ENCODE data around the gene KDM4C.

KDM4C gene

DNA sequence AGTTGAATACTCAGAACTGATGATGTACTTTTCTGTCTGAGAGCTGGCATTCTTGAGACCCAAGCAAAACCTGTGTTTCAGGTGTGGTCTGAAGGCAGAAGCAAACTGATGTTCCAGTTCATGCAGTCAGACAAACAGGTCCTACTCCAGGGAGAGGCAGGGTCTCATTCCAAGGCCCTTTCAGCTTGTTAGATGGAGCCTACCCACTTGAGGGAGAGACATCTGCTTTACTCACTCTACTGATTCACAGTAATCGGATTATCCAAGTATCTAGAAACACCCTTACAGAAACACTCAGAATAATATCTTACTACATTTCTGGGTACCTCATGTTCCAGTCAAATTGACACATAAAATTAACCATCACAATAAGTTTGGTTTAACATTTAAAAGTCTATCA lies 207.8 kb downstream of the KDM4C start:
- H3K4me3 ChIP-seq (ENCODE audit: low read depth, low read length): no peak overlapping the region

DNA sequence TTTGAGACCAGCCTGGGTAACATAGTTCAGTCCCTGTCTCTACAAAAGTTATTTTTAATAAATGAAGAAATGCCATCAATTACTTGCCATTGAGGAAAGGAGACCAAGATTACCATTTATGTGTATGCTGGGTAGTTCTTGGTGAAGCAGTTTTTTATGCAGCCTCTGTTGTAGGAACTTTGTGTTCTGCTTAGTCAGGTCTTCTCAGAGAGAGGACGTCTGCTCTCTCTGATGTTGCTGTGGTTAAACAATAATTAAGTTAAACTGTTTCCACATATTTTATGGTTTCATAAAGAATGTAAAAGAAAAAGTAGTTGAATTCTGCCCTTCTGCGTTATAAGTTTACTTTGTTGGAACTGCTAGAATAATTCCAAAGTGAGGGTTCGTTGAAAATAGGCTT lies 210.5 kb downstream of the KDM4C start:
- no peak overlapping the region for H3K4me3 ChIP-seq (ENCODE audit: low read depth, low read length)

DNA sequence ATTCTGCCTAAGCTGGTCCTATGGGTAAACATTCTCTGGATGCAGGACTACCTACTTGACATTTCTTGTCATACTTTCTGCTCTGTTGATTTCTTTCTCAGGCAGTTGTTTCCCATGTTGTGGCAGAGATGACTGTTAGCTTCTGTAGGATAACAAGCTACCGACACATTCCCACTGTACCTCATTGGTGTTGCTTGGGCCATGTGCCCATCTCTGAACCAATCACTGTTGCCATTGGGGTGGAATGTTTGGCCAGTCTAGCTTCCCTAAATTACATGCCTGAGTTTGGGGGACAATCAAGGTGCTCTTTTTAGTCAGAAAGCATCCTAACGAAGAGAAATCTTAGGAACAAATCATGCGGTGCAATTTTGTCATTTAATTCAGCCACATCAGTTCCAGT lies 212.0 kb downstream of the KDM4C start:
- no peak overlapping the region for H3K4me3 ChIP-seq (ENCODE audit: low read depth, low read length)

DNA sequence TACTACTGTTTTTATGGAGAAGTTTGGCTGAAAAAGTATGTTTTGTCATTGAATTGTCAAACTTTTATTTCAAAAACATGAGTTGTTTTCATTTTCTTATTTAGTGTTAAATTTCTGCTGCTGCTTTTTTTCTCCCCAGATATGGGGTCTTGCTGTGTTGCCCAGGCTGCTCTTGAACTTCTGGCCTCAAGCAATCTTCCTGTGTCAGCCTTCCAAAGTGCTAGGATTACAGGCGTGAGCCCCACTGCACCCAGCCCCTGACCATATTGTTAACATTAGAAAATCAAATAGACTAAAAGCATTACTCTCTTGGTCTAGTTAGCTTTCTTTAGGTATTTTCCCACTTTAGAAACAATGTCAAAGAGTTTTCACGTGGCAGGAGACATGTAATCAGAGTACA lies 215.3 kb downstream of the KDM4C start:
- H3K4me3 ChIP-seq (ENCODE audit: low read depth, low read length): no peak overlapping the region

DNA sequence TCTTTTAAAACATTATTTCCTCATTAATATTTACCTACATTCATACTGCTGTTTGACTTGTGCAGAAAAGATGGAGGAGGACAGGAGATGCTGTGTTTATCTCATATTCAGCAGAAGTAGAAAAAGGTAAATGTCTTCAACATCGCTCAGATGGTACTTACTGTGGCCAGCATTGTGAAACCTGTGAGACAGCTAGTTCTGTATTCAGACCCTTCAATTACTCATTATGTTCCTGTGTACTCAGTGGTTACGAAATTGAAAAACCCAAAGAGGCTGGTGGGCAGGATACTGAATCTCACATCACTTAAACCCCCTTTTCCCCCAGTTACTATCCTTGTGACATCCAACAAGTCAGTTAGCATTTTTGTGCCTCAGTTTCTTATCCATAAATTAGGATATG lies 216.0 kb downstream of the KDM4C start:
- H3K4me3 ChIP-seq (ENCODE audit: low read depth, low read length): no peak overlapping the region

DNA sequence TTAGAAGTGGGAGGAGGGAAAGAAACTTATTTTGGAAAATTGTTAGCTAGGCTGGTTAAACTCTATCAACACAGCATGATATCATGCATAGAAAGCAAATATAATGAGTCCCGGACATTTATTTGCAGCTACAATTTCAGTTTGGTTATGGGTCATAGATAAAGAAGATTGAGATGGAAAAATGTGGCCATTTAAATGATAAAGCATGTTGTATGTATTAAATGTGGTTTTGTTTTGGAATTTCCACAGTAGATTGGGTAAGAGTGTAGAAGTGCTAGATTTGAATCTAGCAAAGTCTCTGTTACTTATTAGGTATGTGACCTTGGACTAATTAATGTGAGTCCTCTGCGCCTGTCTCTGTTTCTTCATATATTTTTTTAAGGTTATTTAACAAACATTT lies 217.4 kb downstream of the KDM4C start:
- no peak overlapping the region for H3K4me3 ChIP-seq (ENCODE audit: low read depth, low read length)

DNA sequence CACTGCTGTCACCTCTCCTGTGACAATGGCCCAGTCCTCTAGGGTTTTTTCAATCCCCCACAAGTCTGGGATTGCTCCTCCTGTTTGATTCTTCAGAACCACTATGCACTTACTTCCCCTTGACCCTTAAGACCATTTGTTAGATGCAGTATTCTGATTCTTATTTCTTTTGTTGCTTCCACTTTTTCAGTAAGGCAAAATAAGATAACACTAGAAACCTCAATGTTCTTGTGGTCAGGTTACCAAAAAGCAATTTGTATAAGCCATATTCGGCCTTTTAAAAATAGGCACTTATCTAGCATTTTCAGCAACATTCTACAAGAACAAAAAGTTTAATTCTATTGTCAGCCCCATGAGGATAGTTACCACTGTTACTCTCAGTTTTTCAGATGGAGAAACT lies 220.0 kb downstream of the KDM4C start:
- no peak overlapping the region for H3K4me3 ChIP-seq (ENCODE audit: low read depth, low read length)

DNA sequence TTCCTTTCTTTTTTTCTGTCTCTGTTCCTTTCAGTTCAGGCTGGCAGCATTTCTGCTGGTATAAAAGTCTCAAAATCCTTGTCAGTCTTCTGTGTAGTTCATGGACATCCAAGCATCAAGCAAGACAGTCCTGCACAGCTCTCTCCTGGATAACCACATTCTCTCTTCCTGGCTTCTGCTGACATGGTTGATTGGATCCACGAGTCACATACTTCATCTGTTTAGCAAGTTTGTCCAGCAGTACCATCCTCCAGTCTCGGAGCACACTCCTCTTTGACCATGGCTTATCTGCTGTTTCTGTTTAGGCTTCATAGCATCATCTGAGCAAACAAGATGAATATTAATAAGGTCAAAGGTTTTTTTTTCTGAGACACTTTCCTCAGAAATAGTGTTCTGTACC lies 220.8 kb downstream of the KDM4C start:
- no peak overlapping the region for H3K4me3 ChIP-seq (ENCODE audit: low read depth, low read length)

DNA sequence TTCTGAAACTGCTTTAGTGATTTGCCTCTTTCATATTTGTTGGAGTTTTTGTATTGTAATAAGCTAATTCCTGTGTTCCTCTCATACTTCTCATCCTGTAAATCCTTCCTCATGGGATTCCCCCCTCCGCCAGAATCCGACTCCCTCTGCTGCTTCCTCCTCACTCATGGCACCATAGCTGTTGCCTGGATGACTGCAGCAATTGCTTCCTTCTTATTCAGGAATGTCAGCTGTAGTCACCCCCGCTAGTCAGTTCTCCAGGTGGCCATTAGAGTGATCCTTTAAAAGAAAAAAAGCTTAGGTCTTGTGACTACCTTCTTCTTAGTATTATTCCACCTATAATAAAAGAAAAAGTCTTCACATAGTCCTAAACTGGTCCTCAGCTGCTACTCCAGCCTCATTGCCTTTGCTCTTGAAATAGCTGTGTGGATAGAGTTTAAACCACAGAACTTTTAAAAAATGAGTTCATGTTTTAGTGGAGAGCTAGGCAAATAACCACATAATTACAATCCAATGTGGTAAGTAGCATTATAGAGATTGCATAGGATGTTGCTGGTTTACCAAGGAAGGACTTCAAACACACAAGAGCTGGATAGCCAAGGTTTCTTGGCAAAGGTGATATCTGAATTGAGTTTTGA lies 227.3 kb downstream of the KDM4C start:
- no peak overlapping the region for H3K4me3 ChIP-seq (ENCODE audit: low read depth, low read length)

DNA sequence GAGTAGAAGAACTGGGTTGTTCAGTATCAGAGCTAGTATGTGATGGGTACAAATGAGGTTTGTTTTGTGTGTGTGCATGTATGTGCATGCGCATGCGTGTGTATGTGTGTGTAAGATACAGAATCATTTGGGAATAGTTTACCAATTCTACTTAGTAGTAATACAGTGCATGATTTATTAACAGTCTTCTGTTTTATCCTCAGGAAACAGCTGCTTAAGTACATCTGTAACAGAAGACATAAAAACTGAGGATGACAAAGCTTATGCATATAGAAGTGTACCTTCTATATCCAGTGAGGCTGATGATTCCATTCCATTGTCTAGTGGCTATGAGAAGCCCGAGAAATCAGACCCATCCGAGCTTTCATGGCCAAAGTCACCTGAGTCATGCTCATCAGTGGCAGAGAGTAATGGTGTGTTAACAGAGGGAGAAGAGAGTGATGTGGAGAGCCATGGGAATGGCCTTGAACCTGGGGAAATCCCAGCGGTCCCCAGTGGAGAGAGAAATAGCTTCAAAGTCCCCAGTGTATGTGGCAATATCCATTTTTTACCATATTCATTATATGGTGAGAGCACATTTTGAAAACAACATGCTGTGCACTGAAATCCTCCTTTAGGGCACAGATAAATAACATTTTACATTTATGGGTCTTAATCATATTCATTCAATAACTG lies 228.5 kb downstream of the KDM4C start:
- H3K4me3 ChIP-seq (ENCODE audit: low read depth, low read length): no peak overlapping the region

DNA sequence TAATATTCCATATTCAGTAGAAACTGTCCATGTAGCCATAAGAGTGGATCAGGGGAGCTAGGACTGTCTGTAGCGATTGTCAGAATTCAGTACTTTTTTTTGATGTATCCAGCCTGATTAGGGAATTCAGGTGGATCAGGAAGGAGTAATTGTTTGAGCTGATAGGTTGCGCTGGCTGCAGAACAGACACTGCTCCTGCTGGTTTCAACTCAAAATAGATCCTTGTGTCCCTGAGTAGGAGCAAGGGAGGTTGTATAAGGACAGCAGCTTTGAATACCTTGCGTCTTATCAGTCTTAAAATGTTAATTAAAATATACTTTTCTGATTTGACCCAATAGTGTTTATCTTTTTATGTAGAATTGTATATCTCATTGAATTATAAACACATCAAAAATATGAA lies 229.6 kb downstream of the KDM4C start:
- H3K4me3 ChIP-seq (ENCODE audit: low read depth, low read length): no peak overlapping the region

DNA sequence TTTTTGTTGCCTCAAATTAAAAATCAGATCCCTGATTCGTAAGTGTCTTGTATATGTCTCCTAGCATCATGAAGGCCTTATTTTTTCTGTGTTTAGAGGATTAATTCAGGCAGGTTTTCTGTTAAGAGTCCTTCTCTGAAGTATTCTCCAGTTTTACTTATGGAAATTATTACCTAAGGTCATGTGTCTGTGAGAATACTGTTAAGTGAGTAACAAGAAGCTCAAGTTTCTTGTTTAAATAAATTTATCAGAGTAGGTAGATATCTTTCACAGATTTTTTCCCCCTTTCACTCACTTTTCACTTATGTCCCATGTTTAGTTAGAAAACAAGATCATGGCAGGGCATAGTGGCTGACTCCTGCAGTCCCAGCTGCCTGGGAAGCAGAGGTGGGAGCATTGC lies 233.6 kb downstream of the KDM4C start:
- H3K4me3 ChIP-seq (ENCODE audit: low read depth, low read length): no peak overlapping the region

DNA sequence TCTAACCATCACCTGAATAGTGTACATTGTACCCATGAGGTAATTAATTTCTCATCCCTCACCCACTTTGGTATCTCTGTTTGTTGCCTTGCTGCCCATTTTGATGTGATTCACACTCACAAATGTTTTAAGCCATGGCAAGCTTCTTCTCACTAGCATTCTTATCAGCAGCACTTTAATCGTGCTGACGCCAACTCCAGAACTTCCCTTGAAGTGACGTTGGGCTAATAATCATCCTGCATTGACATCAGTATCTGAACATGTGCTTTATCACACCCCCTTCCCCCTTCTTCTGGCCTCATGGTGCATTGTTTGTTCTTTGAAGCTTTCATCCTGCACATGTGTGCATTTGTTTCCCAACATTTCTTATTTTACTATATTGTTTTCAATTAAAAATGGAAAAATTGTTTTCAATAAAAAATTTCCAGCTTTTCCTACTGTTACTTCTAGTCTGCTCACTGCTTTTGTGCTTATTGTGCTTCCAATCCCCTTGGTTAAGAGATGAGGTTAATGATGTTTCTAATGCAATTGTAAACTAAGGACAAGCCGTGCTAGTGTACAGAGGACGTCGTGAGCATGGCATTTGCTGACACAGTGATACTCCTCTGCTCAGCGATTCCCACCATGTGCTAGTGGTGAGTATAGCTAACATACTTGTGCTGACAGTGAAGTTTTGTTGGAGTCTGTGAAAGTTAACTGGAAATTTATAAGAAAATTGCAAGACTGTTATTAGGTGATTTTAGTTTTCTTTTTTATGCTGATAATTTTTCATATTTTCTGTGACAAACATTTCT lies 238.5 kb downstream of the KDM4C start:
- H3K4me3 ChIP-seq (ENCODE audit: low read depth, low read length): no peak overlapping the region

DNA sequence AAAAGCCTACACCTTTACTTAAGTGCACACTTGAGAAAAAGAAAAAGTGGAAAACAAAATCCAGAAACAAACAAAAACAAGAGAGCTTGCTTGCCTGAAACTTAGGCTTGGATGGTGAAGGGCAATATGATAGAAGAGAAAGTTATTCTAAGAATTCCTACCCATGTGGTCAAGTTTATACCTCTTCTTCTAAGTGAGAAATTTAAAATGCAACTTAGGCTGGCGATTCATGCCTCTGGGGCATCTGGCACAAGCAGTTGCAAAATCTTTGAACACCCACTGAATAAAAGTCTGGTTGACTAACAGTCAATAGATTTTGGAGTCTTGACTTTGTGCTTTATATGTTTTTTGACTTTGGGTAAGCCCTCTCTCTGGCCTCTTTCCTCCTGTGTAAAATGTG lies 239.6 kb downstream of the KDM4C start:
- H3K4me3 ChIP-seq (ENCODE audit: low read depth, low read length): no peak overlapping the region

DNA sequence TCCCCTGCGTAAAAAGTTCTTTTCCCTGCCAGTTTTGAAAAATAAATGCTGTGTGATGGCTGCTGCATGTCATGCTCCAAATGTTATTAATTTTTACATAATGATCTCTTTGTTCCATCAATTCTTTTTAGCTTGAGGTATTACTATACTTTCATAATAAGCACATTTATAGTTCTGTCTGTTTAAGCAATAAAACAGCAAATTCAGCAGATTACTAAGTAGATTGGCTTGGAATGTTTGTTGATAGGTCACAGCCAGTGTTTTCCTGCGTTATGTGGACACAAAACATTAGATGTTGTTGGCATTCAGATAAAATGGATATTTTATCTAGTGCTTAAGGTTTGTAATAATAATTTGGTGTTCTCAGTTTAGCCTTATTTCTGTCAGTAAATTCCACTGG lies 242.0 kb downstream of the KDM4C start:
- no peak overlapping the region for H3K4me3 ChIP-seq (ENCODE audit: low read depth, low read length)

DNA sequence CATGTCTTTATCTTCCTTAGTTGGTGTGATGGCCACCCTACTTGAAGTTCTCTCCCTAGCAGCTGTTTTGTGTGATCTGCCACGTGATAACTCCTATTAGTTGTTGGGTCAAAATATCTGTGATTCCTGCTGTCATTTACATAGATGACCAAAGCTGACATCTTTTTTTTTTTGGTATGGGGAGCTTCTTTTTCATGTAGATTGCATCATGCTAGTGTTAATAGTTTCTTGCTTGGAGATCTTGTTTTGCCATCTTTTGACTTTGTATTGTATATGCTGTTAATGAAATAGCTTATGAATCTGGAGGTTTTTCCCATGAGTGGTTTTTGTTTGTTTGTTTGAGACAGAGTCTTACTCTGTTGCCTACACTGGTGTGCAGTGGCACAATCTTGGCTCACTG lies 243.8 kb downstream of the KDM4C start:
- no peak overlapping the region for H3K4me3 ChIP-seq (ENCODE audit: low read depth, low read length)

DNA sequence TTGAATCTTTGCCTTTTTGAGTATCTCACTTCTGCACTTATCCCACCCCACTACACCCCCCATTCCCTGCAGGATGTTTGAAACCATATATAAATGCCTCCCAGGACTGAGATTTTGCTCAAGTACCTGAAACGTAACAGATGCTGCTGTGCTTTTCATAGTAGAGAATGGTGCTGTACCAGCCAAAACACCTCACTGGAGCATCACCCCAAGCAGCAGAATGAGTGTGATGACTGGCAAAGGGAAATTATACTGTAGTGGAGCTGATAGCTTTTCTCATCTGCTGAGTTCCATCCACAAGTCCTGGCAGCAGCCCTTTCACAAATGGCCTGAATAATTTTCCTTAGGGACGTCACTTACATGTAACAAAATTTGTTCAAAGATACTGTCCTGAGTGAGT lies 246.1 kb downstream of the KDM4C start:
- H3K4me3 ChIP-seq (ENCODE audit: low read depth, low read length): no peak overlapping the region

DNA sequence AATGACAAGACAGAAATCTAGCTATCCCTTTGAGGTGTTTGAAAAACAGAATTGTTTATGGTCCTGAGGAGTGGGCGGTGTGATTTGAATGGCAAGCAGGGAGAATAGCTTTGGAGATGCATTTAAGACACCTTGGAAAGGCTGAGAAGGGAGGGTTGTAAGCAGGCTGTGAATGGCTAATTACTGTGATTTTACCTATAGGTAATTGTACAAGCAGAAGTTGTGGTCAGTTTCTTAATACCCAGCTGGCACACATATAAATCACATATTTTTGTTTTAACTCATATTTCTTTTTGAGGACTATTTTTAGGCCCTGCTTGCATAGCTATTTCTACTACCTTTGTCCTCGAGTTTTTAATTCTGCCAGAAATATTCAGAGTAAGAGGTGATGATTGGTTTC lies 248.6 kb downstream of the KDM4C start:
- no peak overlapping the region for H3K4me3 ChIP-seq (ENCODE audit: low read depth, low read length)

DNA sequence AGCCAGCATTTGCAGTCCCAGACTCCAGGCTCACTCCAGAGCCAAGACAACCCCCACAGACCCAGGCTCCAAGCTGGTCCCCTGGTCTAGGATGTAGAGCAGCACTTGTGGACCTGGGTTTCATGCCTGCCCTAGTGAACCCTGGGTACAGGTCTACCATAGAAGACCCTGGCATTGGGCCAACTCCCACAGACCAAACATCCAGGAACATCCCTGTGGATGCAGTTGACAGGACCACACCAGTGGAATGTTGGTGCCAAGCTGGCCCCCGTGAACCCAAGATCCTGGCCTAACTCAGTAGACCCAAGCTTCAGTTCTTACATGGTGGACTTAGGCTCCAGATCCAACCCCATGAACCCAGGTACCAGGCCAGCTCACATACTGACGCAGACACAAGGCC lies 250.6 kb downstream of the KDM4C start:
- no peak overlapping the region for H3K4me3 ChIP-seq (ENCODE audit: low read depth, low read length)

DNA sequence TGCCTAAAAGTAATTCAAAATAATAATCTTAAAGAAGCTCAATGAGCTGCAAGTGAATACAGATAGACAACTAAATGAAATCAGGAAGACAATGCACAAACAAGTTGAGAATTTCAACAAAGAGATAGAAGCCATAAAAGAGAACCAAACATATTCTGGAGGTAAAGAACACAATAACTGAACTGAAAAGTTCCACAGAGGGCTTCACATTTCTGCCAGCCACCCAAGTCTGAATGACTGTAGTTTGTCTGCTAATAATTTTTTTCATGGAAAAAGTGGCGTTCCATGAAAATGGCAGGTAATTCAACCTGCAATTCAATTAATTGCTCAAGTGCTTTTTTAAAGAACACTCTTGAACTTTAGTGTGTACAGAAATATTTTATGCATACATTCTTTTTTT lies 251.3 kb downstream of the KDM4C start:
- no peak overlapping the region for H3K4me3 ChIP-seq (ENCODE audit: low read depth, low read length)

DNA sequence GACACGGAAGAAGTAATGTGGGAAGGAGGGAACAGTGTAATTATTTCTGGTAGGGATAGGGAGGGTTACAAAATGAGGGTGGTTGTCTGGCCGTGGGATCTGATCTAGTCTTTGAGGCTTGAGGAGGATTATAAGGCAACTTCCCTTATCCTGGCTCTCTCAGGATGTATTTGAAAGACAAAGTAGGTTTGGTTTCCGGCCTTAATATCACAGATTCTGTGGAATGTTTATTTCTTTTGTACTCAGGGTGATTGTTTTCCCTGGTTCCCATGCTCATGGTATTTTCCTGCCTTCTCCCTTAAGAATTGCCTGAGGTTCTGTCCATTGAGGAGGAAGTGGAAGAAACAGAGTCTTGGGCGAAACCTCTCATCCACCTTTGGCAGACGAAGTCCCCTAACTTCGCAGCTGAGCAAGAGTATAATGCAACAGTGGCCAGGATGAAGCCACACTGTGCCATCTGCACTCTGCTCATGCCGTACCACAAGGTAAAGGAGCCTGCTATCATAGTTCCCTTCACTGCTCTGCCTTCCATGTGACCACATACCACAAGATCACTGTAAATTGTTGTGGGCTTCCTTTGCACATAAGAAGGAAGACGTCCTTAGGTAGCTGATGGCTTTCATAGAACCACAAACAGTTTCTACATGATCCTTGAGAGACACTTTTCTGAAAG lies 253.8 kb downstream of the KDM4C start:
- no peak overlapping the region for H3K4me3 ChIP-seq (ENCODE audit: low read depth, low read length)

DNA sequence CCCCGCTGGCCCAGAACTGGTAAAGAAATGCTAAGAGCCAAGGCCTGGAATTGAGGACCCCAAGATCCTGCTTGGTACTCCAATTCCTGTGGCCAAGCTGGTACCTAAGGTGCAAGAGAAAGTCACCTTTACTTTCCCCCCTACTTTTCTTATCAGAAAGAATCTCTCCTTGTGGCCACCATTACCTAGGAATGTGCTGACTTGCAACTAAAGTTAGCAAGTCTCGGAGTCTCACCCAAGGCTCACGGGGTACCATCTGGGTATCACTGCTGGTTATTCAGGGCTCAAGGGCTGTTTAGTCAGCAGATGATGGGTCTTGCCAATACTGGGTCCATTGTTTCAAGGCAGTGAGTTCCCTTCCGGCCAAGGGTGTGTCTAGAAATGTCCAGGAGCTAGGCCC lies 270.2 kb downstream of the KDM4C start:
- no peak overlapping the region for H3K4me3 ChIP-seq (ENCODE audit: low read depth, low read length)

All from iPS-11a (cell line).